MM.1S (cell line): ENCODE results near the gene TLR4.

ENCODE experiments used
- DNase-seq: peaks from one replicate; pipeline ENCODE4 v3.0.0-alpha.2; 2015
- H2AFZ ChIP-seq: fragments of 300-600 bp; sonication (generic); 2 replicates; pipeline ENCODE4 v1.6.0; 2016; ENCODE audit warnings: antibody characterized with exemption, low read length
- H3F3A ChIP-seq: fragments of 300-600 bp; sonication (generic); 2 replicates; pipeline ENCODE4 v1.6.1; 2016; ENCODE audit warnings: mild to moderate bottlenecking, antibody characterized with exemption, low read length, moderate library complexity, mixed read lengths; ENCODE audit not compliant: insufficient read depth
- H3K27ac ChIP-seq: fragments of 300-600 bp; sonication (generic); 2 replicates; pipeline ENCODE4 v1.5.1; 2016; ENCODE audit warnings: mild to moderate bottlenecking, low read length
- H3K27me3 ChIP-seq: fragments of 300-600 bp; sonication (generic); replicated peaks from 2 replicates; pipeline ENCODE4 v1.6.0; 2016; ENCODE audit warnings: low read length; ENCODE audit not compliant: insufficient read depth
- H3K36me3 ChIP-seq: fragments of 300-600 bp; sonication (generic); replicated peaks from 2 replicates; pipeline ENCODE4 v1.6.1; 2016; ENCODE audit warnings: mild to moderate bottlenecking, low read length, mixed read lengths; ENCODE audit not compliant: insufficient read depth
- H3K4me1 ChIP-seq: fragments of 300-600 bp; sonication (generic); 2 replicates; pipeline ENCODE4 v1.6.1; 2016; ENCODE audit warnings: low read length, mixed read lengths
- H3K4me2 ChIP-seq: fragments of 300-600 bp; sonication (generic); 2 replicates; pipeline ENCODE4 v1.6.0; 2016; ENCODE audit warnings: low read depth, low read length
- H3K4me3 ChIP-seq: fragments of 300-600 bp; sonication (generic); 2 replicates; pipeline ENCODE4 v1.5.1; 2016; ENCODE audit warnings: low read length, mixed read lengths
- H3K79me2 ChIP-seq: fragments of 300-600 bp; sonication (generic); 2 replicates; pipeline ENCODE4 v1.6.1; 2016; ENCODE audit warnings: mixed run types, low read length, mixed read lengths
- H3K9ac ChIP-seq: fragments of 300-600 bp; sonication (generic); 2 replicates; pipeline ENCODE4 v1.6.1; 2016; ENCODE audit warnings: low read length, mixed read lengths
- H3K9me2 ChIP-seq: fragments of 300-600 bp; sonication (generic); replicated peaks from 2 replicates; pipeline ENCODE4 v1.6.1; 2016; ENCODE audit warnings: mild to moderate bottlenecking, low read length, mixed read lengths; ENCODE audit not compliant: insufficient read depth
- H3K9me3 ChIP-seq: fragments of 300-600 bp; sonication (generic); replicated peaks from 2 replicates; pipeline ENCODE4 v1.6.1; 2016; ENCODE audit warnings: mild to moderate bottlenecking, low read length, mixed read lengths; ENCODE audit not compliant: insufficient read depth
- H4K20me1 ChIP-seq: fragments of 300-600 bp; sonication (generic); 2 replicates; pipeline ENCODE4 v1.6.1; 2016; ENCODE audit warnings: mild to moderate bottlenecking, low read length, moderate library complexity, mixed read lengths; ENCODE audit not compliant: insufficient read depth
- CTCF ChIP-seq: fragments of 300-600 bp; sonication (generic); IDR thresholded peaks from 2 replicates; pipeline ENCODE4 v1.5.1; 2016; ENCODE audit warnings: antibody characterized with exemption, low read length, mixed read lengths
- EZH2 ChIP-seq: fragments of 300-600 bp; sonication (generic); optimal IDR thresholded peaks from 2 replicates; pipeline ENCODE3; 2017; ENCODE audit warnings: low read depth, mild to moderate bottlenecking, antibody characterized with exemption, low read length, mixed read lengths
- EZH2phosphoT487 ChIP-seq: fragments of 300-600 bp; sonication (generic); IDR thresholded peaks from 2 replicates; pipeline ENCODE4 v1.6.1; 2018; ENCODE audit warnings: antibody characterized with exemption, low read length

The TLR4 gene

GRCh38 chr9:117744856-117745389, 40.7 kb downstream of the TLR4 start:
- Histone ChIP-seq H3K4me1 (no peaks in the 10 kb centered on the region), H3K27me3 (no peaks in the 10 kb centered on the region), H2AFZ (no peak overlapping the region), H3F3A (no peaks in the 10 kb centered on the region), H3K9me3 (no peaks in the 10 kb centered on the region), H3K27ac (no peak overlapping the region), H3K9me2 (no peaks in the 10 kb centered on the region), H3K79me2 (no peaks in the 10 kb centered on the region), H3K4me3 (no peak overlapping the region), H3K4me2 (no peak overlapping the region), H3K36me3 (no peaks in the 10 kb centered on the region), H3K9ac (no peak overlapping the region), H4K20me1 (no peaks in the 10 kb centered on the region)
- no peak for DNase-seq
- TF ChIP-seq EZH2phosphoT487 (no peak), CTCF (no peak), EZH2 (no peak)

GRCh38 chr9:117745598-117745997, 41.4 kb downstream of the TLR4 start:
- H3K36me3 ChIP-seq: no peaks in the 10 kb centered on the region
- no peak overlapping the region for H3K4me2 ChIP-seq

GRCh38 chr9:117746263-117746662, 42.1 kb downstream of the TLR4 start:
- Histone ChIP-seq H3K4me1 (no peaks in the 10 kb centered on the region), H3K79me2 (no peaks in the 10 kb centered on the region), H3K27ac (no peak overlapping the region), H3K9ac (no peak overlapping the region), H3F3A (no peaks in the 10 kb centered on the region), H3K36me3 (no peaks in the 10 kb centered on the region), H3K27me3 (no peaks in the 10 kb centered on the region), H3K4me3 (no peak overlapping the region), H2AFZ (no peak overlapping the region), H3K9me3 (no peaks in the 10 kb centered on the region), H4K20me1 (no peaks in the 10 kb centered on the region), H3K9me2 (no peaks in the 10 kb centered on the region), H3K4me2 (no peak overlapping the region)
- TF ChIP-seq EZH2 (no peak), EZH2phosphoT487 (no peak), CTCF (no peak)
- DNase-seq: no peak

More at GRCh38 chr9:117745598-117745997, 41.4 kb downstream of the TLR4 start:
- no peak for DNase-seq
- no peak for TF ChIP-seq EZH2
- TF ChIP-seq EZH2phosphoT487: no peak
- TF ChIP-seq CTCF: no peak
- Histone ChIP-seq H4K20me1 (no peaks in the 10 kb centered on the region), H3K4me1 (no peaks in the 10 kb centered on the region), H3F3A (no peaks in the 10 kb centered on the region), H3K9me3 (no peaks in the 10 kb centered on the region), H3K27ac (no peak overlapping the region), H3K4me3 (no peak overlapping the region), H3K9me2 (no peaks in the 10 kb centered on the region), H3K27me3 (no peaks in the 10 kb centered on the region), H3K79me2 (no peaks in the 10 kb centered on the region), H2AFZ (no peak overlapping the region), H3K9ac (no peak overlapping the region)
